ENCODE measurements around the gene SLC22A25.
"Not testable (repeated sequence)": the region's sequence is repeated elsewhere in the genome, so short reads cannot be mapped to it uniquely, and the experiment has no call there.

The SLC22A25 gene

GRCh38 chr11:63274776-63275175 lies 31.4 kb upstream of the SLC22A25 start:
- ChIA-PET CTCF (interaction anchor here (1.0 kb wide), 2 partner anchors 15 to 251 kb away, joined by 3 read pairs; no protein-coding TSS in a partner anchor), POLR2A (no interaction called here)
- no peak for DNase-seq (ENCODE audit: extremely low spot score)
- TF ChIP-seq CTCF (IDR thresholded peaks at IDR 0.05; ENCODE audit: control extremely low read depth, extremely low read depth, low read depth, missing control alignments): no peak

- CTCF ChIA-PET: interaction anchor here (1.0 to 1.7 kb wide), 3 partner anchors 9 to 32 kb away, joined by 3 to 4 read pairs (median 3); no protein-coding TSS in a partner anchor
- no peak for TF ChIP-seq CTCF (IDR thresholded peaks at IDR 0.05; ENCODE audit: control extremely low read depth, extremely low read depth, low read depth, missing control alignments)
- POLR2A ChIA-PET: no interaction called here
- DNase-seq (ENCODE audit: extremely low spot score): no peak
Measured at GRCh38 chr11:63273685-63274084, 30.3 kb upstream of the SLC22A25 start.

GRCh38 chr11:63262547-63262946 lies 19.1 kb upstream of the SLC22A25 start:
- ChIA-PET CTCF (no interaction called here), POLR2A (no interaction called here)
- TF ChIP-seq CTCF (IDR thresholded peaks at IDR 0.05; ENCODE audit: control extremely low read depth, extremely low read depth, low read depth, missing control alignments): no peak
- DNase-seq (ENCODE audit: extremely low spot score): no peak

GRCh38 chr11:63251312-63251711 lies 7.9 kb upstream of the SLC22A25 start:
- ChIA-PET CTCF (no interaction called here), POLR2A (no interaction called here)
- TF ChIP-seq CTCF (IDR thresholded peaks at IDR 0.05; ENCODE audit: control extremely low read depth, extremely low read depth, low read depth, missing control alignments): no peak
- no peak for DNase-seq (ENCODE audit: extremely low spot score)

GRCh38 chr11:63250162-63251050 lies 7.0 kb upstream of the SLC22A25 start:
- POLR2A ChIA-PET: no interaction called here
- no peak for TF ChIP-seq CTCF (IDR thresholded peaks at IDR 0.05; ENCODE audit: control extremely low read depth, extremely low read depth, low read depth, missing control alignments)
- no peak for DNase-seq (ENCODE audit: extremely low spot score)
- CTCF ChIA-PET: no interaction called here

- no peak for TF ChIP-seq CTCF (IDR thresholded peaks at IDR 0.05; ENCODE audit: control extremely low read depth, extremely low read depth, low read depth, missing control alignments)
Measured at GRCh38 chr11:63248966-63249365, 5.6 kb upstream of the SLC22A25 start.

GRCh38 chr11:63247237-63248002 lies 4.0 kb upstream of the SLC22A25 start:
- POLR2A ChIA-PET; DNase-seq (ENCODE audit: extremely low spot score): not testable (repeated sequence)
- CTCF ChIA-PET: interaction anchor here (0.8 kb wide), 1 partner anchor 16 kb away, joined by 3 read pairs; no protein-coding TSS in a partner anchor

More at GRCh38 chr11:63248966-63249365, 5.6 kb upstream of the SLC22A25 start:
- POLR2A ChIA-PET: no interaction called here
- CTCF ChIA-PET: no interaction called here
- no peak for DNase-seq (ENCODE audit: extremely low spot score)
